ENCODE data around the gene RAPGEF5.

Gene RAPGEF5

DNA sequence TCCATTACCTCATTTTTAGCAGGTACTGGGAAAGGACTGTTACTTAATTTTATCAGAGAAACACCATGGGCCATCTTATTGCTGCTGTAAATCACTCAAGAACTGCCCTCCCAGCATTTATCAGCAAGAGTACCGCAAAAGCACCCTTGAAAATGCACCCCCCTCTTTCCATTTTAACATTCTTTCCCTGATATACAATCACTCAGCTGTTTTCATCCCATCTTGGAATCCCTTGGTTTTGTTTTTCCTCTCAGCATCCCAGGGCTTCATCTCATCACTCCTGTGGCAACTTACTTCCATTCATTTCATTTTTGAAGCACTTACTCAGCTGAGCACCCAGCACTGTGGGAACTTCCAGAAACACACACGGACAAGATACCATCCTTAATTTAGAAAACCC is 36.5 kb downstream of the RAPGEF5 start:
- no peak overlapping the region for H3K4me3 ChIP-seq (ENCODE audit: low read length)

DNA sequence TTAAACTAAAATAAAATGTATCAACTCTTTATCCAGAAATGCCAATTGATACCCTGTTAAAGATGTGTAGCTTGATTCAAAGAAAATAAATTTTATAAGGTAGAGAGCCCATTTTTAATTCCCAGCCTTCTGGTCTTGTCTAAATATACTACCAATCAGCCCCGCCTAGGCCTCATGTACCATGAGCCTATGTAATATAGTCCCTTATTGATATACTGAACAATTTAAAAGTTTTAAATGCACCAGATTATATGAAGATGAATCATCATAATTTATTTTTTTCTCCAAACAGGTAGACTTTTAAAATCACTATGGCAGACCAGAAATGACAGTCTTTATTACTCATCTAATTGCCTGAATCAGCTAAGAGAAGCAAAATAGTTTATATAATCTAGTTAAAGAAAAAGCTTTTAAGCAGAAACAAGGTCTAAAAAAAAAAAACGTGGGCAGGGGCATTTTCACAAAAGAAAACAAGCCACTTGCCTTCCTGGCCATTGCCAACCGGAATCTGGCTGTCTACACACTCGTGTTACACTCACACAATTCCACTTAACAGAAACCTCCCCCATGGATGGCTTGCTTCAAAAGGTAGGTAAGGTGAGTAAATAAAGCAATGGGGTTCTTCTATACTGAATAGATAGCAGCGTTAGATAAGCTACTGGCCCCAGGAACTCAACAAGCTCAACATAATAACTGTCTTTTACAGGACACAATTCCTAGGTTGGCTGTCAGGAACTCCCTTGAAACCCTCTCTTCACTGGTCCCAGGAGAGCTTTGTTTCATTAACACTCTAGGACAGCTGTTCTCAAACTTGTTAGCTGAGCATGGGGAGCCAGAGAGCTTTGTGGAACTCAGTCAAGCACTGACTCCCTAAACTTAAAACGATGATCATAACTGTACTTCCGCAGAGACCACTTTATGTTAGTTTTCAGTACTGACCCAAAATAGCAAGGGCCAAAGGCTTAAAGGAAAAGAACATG is 37.2 kb downstream of the RAPGEF5 start:
- no peak for TF ChIP-seq ZNF274 (IDR thresholded peaks at IDR 0.05; ENCODE audit: low read depth, low read length)
- H3K4me3 ChIP-seq (ENCODE audit: low read length) = no peak overlapping the region

More for the DNA sequence above, 36.5 kb downstream of the RAPGEF5 start:
- no peak for TF ChIP-seq ZNF274 (IDR thresholded peaks at IDR 0.05; ENCODE audit: low read depth, low read length)

DNA sequence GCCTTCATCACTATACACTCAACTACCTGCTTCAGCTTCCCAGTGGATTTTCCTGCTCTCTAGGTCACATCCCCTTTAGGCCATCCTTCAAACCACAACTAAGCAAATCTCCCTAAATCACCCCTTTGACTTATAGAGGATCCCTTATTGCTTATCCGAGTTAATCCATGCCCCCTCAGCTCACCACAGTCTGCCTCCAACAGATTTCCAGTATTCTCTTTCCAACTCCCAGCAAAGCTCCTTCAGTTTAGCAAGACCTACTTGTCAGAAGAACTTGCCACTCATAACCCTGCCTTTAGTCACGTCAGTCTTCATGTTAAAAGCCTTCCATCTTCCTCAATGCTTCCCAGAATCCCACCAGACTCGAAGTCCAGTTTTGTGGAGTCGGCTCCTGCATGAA is 38.6 kb downstream of the RAPGEF5 start:
- H3K4me3 ChIP-seq (ENCODE audit: low read length) = no peak overlapping the region
- TF ChIP-seq ZNF274 (IDR thresholded peaks at IDR 0.05; ENCODE audit: low read depth, low read length) = no peak

DNA sequence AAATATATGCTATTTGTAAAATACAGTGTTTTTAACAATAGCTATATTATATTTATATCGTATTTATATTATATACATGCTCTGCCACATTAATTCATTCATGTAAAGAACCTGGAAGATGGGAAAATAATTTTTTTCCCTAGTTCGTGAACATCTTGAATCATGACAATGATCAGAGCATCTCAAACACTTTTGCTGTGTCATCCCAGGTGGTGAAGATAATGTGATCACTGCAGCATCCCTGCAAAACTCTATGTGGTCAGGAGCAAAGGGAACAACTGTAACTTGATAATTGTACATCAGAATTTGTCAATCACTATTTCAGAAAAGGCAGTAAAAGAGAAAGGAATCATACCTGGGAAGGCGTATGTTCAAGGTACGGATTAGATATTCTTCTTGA is 39.3 kb downstream of the RAPGEF5 start:
- TF ChIP-seq ZNF274 (IDR thresholded peaks at IDR 0.05; ENCODE audit: low read depth, low read length) = no peak
- H3K4me3 ChIP-seq (ENCODE audit: low read length) = no peak overlapping the region

DNA sequence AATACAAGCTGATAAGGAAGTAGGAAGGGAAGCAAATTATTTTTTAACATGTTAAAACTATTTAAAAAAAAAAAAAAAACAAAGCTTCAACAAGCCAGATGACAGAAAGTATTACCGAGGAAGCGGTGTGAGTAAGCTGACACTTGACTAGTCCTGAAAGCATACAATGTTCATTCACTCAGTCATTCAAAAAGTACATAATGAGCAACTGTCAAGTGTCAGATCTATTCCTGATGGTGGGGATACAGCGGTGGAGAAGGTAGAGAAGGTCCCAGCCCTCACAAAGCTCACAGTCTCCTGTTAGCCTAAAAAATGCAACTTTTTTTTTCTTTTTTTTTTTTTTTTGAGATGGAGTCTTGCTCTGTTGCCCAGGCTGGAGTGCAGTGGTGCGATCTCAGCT is 40.0 kb downstream of the RAPGEF5 start:
- TF ChIP-seq ZNF274 (IDR thresholded peaks at IDR 0.05; ENCODE audit: low read depth, low read length) = no peak

DNA sequence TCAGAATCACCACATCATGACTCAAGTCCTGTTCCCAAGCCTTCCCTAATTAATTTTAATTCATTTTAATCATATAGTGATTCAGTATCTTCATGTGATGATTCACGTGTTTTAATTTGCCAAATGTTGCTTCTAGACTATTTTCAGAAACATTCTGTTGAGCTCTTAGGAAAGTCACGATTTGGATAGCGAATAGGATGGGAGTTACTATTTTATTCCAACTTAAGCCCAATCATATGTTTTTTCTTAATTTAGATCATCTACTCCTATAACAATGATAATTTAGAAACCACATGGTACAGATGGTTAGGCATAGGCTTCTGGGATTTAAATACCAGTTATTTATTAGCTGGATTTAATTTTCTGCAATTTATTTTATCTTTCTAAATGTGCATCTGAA is 49.1 kb downstream of the RAPGEF5 start:
- TF ChIP-seq ZNF274 (IDR thresholded peaks at IDR 0.05; ENCODE audit: low read depth, low read length) = no peak
- H3K4me3 ChIP-seq (ENCODE audit: low read length) = no peak overlapping the region

More for the DNA sequence above, 40.0 kb downstream of the RAPGEF5 start:
- H3K4me3 ChIP-seq (ENCODE audit: low read length) = no peak overlapping the region

DNA sequence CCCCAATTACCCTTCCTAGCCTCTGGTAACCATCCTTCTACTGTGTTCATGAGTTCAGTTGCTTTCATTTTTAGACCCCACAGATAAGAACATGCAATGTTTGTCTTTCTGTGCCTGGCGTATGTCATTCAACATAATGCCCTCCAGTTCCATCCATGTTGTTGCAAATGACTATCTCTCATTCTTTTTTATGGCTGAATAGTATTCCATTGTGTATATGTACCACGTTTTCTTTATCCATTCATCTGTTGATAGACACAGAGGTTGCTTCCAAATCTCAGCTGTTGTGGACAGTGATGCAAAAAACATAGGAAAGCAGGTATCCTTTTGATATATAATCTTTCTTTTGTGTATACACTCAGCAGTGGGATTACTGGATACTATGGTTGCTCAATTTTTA is 51.2 kb downstream of the RAPGEF5 start:
- TF ChIP-seq ZNF274 (IDR thresholded peaks at IDR 0.05; ENCODE audit: low read depth, low read length) = no peak
- H3K4me3 ChIP-seq (ENCODE audit: low read length) = no peak overlapping the region

DNA sequence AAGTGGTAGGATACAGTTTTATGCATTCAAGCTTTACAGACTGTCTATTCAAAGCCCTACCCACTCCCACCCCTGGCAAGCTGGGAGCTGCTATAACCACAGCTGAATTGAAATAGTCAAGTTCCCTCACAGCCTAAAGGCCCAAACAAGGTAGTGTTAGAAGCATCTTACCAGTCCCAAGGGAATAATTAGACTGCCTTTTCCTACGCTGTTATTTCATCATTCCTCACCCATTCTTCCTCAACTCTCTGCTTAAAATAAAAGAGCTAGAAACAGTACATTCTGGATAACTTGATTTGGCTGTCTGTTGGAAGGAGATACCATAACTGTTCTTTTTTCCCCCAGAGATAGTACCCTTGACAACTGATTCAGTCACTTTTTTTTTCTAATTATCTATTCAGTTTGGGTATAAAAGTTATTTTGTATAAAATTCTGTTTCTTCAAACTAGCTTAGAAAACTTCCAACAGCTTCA is 54.0 kb downstream of the RAPGEF5 start:
- TF ChIP-seq ZNF274 (IDR thresholded peaks at IDR 0.05; ENCODE audit: low read depth, low read length) = no peak
- no peak overlapping the region for H3K4me3 ChIP-seq (ENCODE audit: low read length)

DNA sequence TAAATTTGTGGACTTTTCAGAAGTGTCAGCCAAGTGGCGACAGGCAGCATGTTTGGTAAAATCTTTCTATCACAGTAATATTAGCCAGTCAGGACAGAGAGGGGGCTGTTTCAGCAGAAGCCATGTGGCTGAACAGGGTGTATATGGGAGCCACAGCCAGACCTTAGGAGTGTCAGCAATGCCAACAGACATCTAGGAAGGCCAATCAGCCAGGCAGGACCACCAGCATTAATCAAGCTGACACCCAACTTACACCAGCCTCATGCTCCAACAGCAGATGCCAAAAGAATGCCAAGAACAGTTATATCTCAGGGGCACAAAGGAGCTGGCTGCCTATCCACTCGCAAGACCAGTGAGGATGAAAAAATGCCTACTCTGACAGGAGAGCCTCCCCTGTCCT is 54.8 kb downstream of the RAPGEF5 start:
- no peak for TF ChIP-seq ZNF274 (IDR thresholded peaks at IDR 0.05; ENCODE audit: low read depth, low read length)
- H3K4me3 ChIP-seq (ENCODE audit: low read length) = no peak overlapping the region

DNA sequence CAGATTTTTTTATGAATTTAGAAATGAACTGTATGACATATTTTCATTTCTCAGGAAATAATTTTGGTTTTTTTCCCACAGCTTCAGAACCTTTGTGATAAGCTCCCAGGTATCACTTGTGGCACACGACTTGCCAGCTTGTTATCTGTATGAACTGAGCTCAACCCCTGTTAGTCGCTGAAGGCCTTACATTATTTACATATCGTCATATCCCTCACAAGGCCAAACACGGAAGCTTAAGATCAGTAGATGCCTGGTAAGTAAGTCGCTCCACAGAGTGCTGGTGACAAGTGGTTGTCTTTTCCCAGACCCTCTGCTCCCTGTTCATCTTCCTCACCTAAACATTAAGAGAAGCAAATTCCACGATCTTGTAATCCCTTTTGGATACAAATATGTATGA is 55.2 kb downstream of the RAPGEF5 start:
- H3K4me3 ChIP-seq (ENCODE audit: low read length) = no peak overlapping the region
- TF ChIP-seq ZNF274 (IDR thresholded peaks at IDR 0.05; ENCODE audit: low read depth, low read length) = no peak

DNA sequence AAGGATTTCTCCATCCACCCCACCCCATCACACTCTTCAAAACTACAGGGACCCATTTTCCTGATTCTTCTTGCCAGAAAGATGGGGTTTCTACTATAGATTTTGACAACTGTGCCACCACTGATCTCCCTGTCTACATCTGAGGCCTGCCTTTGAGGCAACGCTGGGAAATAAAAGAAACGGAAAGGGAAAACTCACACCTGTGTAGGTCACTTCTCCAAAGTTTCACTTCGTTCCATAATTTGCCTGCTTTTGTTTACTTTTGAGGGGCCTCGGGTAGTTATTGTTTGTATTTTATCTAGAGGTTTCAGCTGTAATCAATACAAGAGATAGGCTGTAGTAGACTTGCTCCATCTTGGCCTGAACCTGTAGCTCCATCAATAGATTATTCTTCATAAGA is 56.1 kb downstream of the RAPGEF5 start:
- H3K4me3 ChIP-seq (ENCODE audit: low read length) = no peak overlapping the region
- TF ChIP-seq ZNF274 (IDR thresholded peaks at IDR 0.05; ENCODE audit: low read depth, low read length) = no peak

DNA sequence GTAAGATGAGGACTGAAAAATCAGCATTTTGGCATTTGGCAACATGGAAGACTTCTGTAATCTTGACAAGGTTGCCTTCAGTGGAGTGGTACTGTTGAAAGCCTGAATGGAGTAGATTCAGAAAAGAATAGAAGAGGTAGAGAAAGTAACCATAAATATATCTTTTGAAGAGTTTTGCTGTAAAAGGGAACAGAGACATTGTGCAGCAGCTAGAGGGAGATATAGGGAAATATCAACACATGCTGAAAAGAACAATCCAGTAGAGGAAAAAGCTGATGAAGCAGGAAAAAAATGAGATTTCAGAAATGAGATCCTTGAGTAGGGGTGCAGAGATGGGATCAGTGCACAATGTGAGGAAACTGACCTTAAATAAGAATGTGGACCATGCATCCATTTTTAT is 60.0 kb downstream of the RAPGEF5 start:
- H3K4me3 ChIP-seq (ENCODE audit: low read length) = no peak overlapping the region
- TF ChIP-seq ZNF274 (IDR thresholded peaks at IDR 0.05; ENCODE audit: low read depth, low read length) = no peak

DNA sequence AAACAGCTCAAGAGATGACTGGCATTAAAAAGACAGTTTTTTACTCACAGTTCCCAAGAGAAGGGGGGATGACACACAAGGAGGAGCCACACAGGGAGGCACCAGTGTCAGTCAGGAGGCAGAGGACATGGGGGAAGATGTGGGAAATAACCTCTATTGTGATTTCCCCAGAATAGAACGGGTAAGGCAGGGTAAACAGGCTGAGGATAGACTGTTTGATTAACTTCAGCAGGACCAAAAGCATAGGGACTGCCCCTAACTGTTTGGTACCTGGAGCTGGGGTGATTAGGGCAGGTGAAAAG is 60.7 kb downstream of the RAPGEF5 start:
- TF ChIP-seq ZNF274 (IDR thresholded peaks at IDR 0.05; ENCODE audit: low read depth, low read length) = no peak
- no peak overlapping the region for H3K4me3 ChIP-seq (ENCODE audit: low read length)

DNA sequence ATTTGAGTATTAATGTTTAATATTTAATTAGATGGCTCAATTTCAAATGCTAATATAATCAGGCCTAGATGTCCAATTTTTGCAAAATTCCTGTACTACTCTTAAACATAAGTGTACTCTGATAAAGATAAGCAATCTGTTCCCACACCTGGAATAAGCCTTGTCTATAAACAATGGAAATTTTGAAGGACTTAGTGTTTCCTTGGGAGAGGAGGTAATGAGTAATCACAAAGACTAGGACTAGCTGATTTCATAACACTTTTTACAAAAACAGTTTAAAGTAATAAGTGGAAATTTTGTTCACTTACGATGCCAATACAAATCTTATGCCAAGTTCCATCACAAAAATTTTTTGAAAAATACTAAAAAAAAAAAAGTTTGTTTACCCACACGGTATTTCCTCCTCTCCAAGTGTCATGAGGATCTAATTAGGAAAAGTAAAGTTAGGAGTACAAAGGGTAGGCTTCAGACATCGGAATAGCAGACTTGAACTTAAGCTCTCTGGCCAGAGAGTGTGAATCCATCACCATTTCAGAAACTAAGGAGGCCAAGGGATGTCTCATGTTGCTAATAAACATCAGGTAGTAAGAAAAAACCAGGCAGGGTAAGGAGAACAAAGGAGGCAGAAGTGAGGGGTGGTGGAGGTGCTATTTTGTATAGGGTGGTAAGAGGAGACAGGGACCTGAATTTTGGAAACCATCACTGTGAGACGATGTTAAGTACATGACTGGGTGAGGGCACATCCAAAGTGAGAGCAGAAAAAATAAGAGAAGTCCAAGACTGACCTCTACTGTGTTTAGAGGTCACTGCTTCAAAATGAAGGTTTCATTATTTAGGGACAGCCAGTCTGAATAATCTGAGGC is 61.3 kb downstream of the RAPGEF5 start:
- no peak for TF ChIP-seq ZNF274 (IDR thresholded peaks at IDR 0.05; ENCODE audit: low read depth, low read length)
- H3K4me3 ChIP-seq (ENCODE audit: low read length) = no peak overlapping the region

DNA sequence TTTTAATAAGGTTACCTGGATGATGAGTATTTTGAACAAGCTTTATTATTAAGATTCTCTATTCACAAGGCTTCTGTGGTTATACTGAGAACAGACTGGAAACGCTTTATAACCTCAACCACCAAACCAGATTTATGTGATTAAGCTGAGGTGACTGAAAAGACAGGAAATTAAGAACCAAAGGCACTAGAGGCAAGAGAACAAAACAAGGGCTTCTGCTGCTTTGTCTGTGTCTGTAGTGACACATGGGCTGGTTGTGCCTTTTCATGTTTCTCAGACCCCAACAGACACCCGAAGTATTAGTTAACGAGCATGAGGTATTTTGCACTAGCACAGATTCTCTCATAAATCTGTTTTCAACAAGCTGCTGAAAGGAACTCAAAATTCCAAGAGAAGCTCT is 64.4 kb downstream of the RAPGEF5 start:
- TF ChIP-seq ZNF274 (IDR thresholded peaks at IDR 0.05; ENCODE audit: low read depth, low read length) = no peak
- H3K4me3 ChIP-seq (ENCODE audit: low read length) = no peak overlapping the region

Measured in GM08714 (cell line).